Activated CD8-positive, alpha-beta memory T cell treated with anti-CD3 and anti-CD28 coated beads, Interleukin-2, amount 50 U/mL, for 24 hours (primary cell): Measurements from ENCODE around the gene PLIN3.
"Not testable (repeated sequence)": the region's sequence is repeated elsewhere in the genome, so short reads cannot be mapped to it uniquely, and the experiment has no call there.

ENCODE experiments used
- DNase-seq: peaks from one replicate; pipeline ENCODE4 v3.0.0-alpha.2; 2020; ENCODE audit errors: extremely low read depth

PLIN3 gene

DNA sequence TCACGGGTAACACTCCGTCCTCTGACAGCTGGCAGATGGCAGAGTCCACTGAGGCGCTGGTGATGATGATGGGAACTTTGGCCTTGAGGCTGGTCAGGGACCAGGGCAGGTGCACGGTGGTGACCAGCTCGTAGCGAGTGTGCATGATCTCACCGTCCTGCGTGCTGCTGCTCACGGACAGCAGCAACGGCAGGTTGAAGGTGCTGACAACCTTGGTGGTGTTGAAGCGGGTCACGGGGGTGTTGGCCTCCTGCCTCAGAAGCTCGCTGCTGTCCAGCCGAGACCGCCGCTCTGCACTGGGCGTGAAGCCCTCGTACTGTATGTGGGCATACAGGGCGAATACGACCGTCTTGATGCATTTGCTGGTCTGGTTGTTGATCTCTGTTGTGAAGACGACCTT lies 23.6 kb upstream of the PLIN3 start:
- no peak for DNase-seq

DNA sequence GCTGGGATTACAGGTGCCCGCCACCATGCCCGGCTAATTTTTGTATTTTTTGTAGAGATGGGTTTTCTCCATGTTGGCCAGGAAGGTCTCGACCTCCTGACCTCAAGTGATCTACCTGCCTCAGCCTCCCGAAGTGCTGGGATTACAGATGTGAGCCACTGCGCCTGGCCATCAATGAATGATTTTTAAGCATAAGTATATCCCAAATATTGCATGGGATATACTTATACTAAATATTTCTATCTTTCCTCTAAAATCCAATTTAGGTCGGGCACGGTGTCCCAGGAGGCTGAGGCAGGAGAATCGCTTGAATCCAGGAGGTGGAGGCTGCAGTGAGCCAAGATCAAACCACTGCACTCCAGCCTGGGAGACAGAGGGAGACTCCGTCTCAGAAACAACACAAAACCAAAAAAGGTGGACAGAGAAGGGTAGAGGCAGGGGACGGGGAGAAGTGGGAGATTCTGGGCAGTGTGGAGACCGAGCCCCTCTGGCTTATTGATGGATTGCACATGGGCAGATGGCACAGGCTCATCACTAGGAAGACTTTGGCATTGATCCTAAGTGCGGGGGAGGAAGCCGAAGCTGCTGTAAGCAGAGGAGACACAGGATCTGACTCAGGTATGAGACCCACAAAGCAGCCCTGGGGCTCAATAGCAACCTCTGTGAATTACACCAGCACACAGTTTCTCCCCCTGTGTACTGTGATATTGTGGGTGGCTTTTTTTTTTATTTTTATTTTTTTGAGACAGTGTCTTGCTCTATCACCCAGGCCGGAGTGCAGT lies 21.8 kb upstream of the PLIN3 start:
- DNase-seq = no peak

DNA sequence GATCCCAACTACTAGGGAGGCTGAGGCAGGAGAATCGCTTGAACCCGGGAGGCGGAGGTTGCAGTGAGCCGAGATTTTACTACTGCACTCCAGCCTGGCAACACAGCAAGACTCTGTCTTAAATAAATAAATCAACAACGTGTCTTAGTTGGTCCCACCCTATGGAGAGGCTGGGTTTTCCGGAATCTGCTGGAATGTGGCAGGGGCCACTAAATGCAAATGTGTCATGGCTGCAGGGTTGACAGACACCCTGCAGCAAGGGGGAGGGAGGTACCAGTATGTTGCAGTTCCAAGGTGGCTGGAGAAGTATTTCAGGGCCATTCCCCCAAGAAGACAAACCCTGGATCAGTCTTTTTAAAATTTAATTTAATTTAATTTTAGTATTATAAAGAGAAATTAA lies 20.3 kb upstream of the PLIN3 start:
- not testable (repeated sequence) for DNase-seq

DNA sequence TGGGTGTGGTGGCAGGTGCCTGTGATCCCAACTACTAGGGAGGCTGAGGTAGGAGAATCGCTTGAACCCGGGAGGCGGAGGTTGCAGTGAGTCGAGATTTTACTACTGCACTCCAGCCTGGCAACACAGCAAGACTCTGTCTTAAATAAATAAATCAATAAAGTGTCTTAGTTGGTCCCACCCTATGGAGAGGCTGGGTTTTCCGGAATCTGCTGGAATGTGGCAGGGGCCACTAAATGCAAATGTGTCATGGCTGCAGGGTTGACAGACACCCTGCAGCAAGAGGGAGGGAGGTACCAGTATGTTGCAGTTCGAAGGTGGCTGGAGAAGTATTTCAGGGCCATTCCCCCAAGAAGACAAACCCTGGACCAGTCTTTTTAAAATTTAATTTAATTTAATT lies 17.5 kb upstream of the PLIN3 start:
- DNase-seq = not testable (repeated sequence)

- not testable (repeated sequence) for DNase-seq
Observed at GRCh38 chr19:4882874-4883273, 15.4 kb upstream of the PLIN3 start.

DNA sequence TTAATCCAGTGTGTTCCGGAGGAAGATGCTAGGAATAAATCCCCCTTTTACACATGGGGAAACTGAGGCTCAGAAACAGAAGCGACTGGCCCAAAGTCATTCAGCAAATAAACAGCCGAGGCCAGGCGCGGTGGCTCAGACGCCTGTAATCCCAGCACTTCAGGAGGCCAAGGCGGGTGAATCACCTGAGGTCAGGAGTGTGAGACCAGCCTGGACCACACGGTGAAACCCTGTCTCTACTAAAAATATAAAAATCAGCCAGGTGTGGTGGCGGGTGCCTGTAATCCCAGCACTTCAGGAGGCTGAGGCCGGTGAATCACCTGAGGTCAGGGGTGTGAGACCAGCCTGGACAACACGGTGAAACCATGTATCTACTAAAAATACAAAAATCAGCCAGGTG lies 11.6 kb upstream of the PLIN3 start:
- DNase-seq = no peak

DNA sequence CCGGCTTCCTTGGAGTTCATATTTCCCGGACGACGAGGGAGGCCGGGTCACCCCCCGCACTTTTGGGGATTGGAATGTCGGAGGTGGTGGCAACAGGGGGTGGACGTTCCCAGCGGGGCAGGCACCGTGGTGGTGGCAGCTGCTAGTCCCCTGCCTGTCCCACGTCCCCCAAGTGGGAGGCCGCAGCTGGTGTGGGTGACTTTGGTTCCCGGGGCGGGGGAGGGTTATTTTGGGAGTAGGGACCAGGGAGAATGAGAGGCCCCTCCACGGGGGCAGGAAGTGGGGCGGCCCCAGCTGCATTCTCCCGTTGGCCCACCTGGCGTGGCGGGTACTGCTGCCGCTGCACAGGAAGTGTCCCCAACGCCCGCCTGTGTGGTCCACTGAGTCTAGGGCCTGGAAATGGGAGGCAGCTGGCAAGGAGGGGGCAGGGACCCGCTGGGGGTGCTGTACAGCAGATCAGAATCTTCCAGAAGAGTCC lies 11.1 kb upstream of the PLIN3 start:
- DNase-seq = no peak

DNA sequence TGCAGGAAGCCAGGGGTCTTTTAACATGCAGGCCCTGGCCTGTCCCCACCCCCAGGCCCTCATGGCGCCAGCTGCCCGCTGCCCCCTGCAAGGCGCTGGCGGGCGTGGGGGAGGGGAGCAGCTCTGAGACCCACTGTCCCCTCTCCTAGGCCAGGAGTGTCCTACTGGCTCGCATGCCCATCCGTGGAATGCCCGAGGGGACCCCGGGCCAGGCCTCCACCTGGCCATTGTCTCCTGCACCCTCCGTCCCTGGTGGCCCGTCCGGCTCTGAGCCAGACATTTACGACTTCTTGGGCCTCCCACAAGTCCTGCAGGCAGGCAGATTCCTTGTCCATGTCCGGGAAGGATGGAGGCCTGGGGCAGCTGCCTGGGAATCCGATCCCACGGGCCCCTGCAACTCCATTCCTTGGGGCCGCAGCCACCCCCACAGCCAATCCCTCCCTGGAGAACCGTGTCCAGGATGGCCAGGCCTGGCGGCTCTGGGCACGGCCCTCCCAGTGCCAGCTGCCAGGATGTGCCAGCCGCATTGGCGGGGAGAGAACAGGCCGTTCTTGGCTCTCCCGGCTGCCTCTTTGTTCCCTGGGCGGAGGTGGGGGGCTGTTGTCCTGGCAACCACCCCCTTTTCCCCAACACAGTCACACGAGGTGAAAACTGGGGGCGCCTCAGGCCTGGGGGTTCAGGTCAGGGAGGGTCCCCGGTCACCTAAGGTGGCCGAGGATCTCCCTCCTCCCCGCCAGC lies 10.5 kb upstream of the PLIN3 start:
- no peak for DNase-seq

DNA sequence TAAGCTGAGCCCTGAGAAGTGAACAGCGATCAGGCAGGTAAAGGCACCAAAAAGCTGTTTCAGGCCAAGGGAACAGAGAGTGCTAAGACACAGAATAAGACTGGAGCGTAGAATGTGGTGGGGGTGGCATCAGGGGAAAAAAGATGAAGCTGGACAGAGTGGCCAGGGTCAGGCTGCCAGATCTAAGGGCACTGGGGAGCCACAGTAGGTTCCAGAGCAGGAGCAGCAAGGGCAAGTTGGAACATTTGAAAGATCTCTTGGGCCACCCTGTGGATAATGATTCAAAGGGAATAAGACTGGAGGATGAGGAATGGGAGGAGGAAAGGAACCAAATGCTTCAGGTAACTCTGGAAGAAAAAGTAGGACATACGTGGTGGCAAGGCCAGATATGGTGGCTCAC lies 6.5 kb upstream of the PLIN3 start:
- DNase-seq = no peak

- DNase-seq = no peak
Observed at GRCh38 chr19:4871711-4872110, 4.2 kb upstream of the PLIN3 start.

- no peak for DNase-seq
Observed at GRCh38 chr19:4870025-4870700, 2.7 kb upstream of the PLIN3 start.

DNA sequence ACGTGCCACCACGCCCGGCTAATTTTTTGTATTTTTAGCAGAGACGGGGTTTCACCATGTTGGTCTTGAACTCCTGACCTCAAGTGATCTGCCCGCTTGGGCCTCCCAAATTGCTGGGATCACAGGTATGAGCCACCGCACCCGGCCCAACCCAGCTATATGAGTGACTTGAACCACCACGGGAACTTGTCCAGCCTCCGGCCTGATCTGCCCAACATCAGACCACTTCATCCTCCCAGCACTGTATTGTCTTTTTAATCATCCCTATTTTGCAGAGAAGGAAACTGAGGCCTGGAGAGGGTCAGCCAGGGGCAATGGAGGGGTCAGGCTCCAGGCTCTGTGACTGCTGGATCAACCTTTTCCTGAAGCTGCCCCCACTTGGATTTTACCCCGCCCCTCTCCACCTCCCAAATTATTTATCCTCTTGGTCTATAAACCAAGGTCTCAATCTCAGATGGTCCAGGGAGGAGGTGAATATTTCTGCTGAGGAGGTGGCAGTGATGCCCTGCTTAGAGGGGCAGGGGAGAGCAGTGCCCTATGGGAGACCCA lies 893 bp upstream of the PLIN3 start:
- DNase-seq = no peak

GRCh38 chr19:4866595-4867424 lies 657 bp downstream of the PLIN3 start:
- DNase-seq = no peak

DNA sequence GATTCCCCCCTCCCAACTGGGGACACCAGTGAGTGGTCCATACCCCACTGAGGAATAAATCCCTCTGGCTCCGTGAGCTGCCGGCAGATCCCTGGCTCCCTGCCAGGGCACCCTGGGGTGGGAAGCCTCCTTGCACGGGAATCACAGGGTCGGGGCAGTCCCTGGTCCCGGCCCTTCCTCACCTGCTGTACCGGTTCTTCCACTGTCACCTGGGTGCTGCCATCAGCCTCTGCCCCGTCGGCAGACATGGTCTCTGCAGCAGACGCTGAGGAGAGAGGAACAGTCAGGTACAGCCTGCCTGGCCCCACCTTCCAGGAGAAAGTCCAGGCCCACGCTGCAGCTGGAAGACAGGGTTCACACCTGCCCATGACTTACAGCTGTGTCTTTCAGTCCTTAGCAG lies 6.3 kb downstream of the PLIN3 start:
- DNase-seq = no peak

DNA sequence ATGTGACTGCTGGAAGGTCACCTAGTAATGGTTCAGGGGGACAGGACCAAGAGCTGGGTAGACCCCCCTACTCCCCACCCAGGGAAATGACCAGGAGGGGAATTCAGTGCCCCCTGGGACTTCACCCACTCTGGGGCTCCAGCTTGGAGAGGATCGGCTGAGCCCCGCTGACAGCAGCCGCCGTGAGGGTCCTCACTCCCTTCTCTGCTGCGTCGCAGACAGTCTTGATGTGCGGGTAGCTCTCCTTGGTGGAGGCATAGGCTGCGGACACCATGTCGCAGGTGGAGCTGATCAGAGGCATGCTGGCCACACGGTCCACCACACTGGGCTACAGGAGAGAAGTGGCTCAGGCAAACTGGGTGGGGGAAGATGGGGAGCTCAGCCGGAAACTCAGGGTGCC lies 7.8 kb downstream of the PLIN3 start:
- no peak for DNase-seq

GRCh38 chr19:4856468-4856867 lies 11.0 kb downstream of the PLIN3 start:
- DNase-seq = not testable (repeated sequence)

DNA sequence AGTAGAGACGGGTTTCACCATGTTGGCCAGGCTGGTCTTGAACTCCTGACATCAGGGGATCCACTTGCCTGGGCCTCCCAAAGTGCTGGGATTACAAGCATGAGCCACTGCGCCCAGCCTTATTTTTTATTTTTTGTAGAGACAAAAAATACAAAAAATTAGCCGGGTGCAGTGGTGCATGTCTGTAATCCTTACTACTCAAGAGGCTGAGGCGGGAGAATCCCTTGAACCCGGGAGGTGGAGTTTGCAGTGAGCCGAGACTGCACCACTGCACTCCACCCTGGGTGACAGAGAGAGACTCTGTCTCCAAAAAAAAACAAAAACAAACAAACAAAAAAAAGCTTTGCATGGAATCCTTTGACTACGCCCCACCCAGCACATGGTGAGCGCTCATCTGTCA lies 14.0 kb downstream of the PLIN3 start:
- not testable (repeated sequence) for DNase-seq

- no peak for DNase-seq
Observed at GRCh38 chr19:4852484-4852883, 15.0 kb downstream of the PLIN3 start.

GRCh38 chr19:4851551-4852290 lies 15.7 kb downstream of the PLIN3 start:
- DNase-seq = no peak

- DNase-seq = no peak
Observed at GRCh38 chr19:4849019-4849418, 18.4 kb downstream of the PLIN3 start.
